ENCODE data around the gene MYO10. TPM values are rescaled to one million over a fixed set of nuclear protein-coding genes. Genes with fewer than 3 reads are reported as not detected.
"Not testable (repeated sequence)": the region's sequence is repeated elsewhere in the genome, so short reads cannot be mapped to it uniquely, and the experiment has no call there.

Gene MYO10
- polyA plus RNA-seq, 10 donors, result 19.9 to 38.1 (median 28.8) TPM

- no peak for DNase-seq
Measured at GRCh38 chr5:16865151-16865550, 70.9 kb downstream of the MYO10 start.

DNA sequence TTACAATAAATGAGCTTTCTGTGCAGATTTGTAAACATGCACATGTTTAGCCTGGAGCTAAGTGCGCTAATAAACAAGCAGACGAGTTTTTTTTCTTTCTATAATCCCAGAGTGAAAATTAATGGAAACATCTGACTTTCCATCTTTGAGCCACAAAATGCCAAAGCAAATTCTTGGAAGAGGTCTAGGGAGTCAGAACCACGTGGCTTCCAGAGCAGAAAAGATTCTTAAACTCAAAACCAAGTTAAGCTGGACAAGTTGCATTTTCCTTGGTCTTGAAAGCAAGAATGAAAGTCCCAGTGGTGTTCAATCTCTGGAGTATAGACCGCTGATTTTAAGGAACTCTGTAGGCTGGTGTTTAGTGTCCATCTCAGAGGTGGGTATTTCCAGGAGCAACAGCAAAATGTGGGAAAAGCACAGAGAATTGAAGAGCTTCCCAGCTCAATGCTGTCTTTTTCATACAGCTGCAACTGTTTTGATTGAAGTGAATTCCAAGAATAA, 71.4 kb downstream of the MYO10 start:
- peak; percentile 51 to 86 (median 53) for DNase-seq

DNA sequence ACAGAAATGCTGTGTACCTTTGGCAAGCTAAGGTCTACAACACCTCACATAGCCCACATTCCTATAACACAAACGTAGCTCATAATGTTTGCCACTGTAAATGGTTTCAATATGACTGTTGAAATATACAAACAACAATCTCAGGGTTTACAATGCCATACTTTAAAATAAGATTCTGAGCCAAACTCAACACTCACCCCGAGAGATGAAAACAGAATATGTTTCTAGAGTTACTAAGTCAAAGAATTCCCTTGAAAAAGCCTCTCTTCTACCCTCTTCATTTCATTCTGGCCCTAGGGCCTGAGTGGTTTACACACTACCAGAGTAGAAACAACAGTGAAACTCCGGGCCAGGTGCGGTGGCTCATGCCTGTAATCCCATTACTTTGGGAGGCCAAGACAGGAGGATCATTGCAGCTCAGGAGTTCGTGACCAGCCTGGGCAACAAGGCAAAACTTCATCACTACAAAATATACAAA, 72.6 kb downstream of the MYO10 start:
- no peak for DNase-seq

- no peak for DNase-seq
Measured at GRCh38 chr5:16862777-16863176, 73.3 kb downstream of the MYO10 start.

- DNase-seq, result no peak
Measured at GRCh38 chr5:16859346-16859745, 76.7 kb downstream of the MYO10 start.

DNA sequence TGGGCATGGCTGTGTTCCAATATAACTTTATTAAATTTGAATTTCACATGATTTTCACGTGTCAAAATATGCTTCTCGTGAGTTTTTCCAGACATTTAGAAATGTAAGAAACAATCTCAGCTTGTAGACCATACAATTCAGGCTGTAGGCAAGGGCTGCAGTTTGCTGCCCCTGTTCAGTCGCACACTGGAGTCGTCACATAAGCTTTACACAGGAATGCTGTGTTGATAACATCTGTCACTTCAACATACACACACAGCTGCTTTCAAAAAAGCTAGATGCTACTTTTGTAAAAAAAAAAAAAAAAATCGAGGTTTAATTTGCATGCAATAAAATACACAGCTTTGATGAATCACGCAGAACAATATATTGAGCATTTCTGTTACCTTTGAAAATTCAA, 77.9 kb downstream of the MYO10 start:
- DNase-seq, result no peak

- no peak for DNase-seq
Measured at GRCh38 chr5:16857635-16858034, 78.5 kb downstream of the MYO10 start.

- no peak for DNase-seq
Measured at GRCh38 chr5:16856531-16856930, 79.6 kb downstream of the MYO10 start.

GRCh38 chr5:16855898-16856297, 80.2 kb downstream of the MYO10 start:
- DNase-seq, result no peak

DNA sequence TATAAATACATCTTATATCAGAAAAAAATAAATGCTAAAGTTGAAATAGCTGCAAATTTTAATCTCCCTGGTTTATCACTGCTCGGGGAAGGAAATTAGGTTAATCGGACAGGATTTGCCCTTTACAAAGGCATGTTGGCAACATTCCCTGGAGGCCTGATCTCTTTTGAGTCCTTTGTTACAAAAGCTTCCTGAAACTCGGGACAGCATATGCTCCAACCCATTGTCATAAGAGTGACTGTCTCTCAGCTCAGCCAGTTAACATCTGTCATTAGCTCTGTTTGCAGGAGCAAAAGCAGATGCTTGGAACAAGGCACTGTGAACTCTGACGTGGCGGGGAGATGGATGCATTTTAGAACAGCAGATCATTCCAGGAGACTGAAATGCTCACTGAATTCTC, 80.6 kb downstream of the MYO10 start:
- peak; percentile 48 to 88 (median 54) for DNase-seq

GRCh38 chr5:16854351-16854750, 81.7 kb downstream of the MYO10 start:
- no peak for DNase-seq

- no peak for DNase-seq
Measured at GRCh38 chr5:16853518-16853917, 82.6 kb downstream of the MYO10 start.

GRCh38 chr5:16852251-16853005, 83.7 kb downstream of the MYO10 start:
- DNase-seq, result no peak

DNA sequence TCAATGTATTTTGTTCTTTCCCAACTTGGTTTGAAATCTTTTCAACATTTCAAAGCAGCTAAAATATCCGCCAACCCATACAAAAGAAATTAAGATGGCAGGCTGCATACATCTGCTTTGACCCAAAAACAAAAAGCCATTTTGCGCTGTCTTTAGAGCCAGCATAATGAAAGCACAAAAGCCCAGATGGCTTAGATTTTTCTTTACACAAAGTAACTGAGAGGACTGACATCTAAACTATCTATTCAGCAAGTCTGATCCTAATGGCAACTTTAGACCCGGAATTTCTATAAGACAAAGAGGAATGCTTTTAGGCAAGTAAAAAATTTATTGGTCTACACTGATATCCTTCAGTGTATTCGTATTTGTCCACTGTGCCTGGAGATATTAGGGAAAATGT, 86.3 kb downstream of the MYO10 start:
- DNase-seq, result no peak

DNA sequence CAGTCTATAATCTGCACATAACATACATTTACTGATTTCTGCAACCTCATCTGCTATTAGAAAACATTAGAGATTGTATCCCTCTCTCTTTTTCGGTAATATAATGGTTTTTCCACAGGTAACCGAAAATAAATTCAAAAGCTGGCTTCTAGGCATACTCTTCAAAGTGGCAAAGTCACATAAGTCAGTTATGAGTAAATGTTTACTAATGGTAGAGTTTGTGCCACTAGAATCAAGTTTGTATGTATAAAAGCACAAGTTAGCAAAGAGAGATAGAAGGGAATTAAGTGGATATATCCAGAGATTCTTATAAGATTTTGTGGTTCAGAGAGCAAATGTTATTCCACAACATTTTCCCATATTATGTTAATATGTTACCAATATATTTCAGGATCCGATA, 86.9 kb downstream of the MYO10 start:
- no peak for DNase-seq

GRCh38 chr5:16844952-16845351, 91.1 kb downstream of the MYO10 start:
- DNase-seq, result no peak

DNA sequence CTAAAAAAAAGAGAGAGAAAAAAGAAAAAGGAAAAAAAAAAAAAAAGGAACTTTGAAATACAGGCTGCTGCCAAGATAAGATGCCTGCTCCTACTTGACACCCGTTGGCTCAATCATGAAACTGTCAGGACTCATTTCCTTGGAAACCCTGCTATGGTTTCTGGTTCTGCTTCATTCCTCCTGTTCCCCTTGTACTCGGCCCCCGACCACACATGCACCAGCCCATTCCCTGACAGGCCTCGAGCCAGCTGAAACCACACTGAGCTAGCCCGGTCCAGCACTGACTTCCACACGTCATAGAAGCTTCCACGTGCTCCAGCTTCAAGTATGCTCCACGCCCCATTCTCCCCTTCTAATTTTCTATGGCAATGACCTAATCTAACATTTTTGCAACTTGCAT, 93.2 kb downstream of the MYO10 start:
- DNase-seq, result no peak

DNA sequence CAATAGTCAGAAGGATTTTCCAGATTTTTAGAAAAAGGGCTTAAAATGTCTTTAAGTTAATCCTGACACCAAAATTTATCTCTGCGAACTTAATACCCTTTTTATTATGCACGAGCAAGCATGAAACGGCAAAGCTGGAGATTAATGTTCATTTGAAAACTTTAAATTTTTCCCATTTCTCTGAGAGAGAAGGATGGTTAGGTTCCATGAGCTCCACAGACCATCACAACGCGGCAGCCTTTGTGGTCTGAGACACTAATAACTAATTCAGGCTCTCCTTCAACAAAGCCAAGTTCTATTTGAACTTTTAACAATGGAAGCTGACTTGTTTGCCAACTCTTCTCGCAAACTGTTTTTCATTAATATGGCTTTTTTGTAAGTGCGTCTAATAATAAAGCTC, 94.7 kb downstream of the MYO10 start:
- DNase-seq, result peak in 1 of 3 donors; percentile 29

DNA sequence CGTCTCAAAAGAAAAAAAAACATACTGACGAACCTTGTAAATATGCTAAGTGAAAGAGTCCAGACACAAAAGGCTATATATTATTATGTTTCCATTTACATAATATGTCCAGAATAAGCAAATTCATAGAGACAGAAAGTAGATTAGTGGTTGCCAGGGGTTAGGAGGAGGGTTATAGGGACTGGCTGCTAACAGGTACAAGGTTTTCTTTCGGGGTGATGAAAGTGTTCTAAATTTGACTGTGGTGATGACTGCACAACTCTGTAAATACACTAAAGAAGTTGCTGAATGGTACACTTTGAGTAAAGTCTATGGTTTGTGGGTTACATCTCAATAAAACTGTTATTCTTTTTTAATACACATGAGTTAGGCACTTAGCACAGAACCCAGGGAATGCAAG, 98.8 kb downstream of the MYO10 start:
- no peak for DNase-seq

DNA sequence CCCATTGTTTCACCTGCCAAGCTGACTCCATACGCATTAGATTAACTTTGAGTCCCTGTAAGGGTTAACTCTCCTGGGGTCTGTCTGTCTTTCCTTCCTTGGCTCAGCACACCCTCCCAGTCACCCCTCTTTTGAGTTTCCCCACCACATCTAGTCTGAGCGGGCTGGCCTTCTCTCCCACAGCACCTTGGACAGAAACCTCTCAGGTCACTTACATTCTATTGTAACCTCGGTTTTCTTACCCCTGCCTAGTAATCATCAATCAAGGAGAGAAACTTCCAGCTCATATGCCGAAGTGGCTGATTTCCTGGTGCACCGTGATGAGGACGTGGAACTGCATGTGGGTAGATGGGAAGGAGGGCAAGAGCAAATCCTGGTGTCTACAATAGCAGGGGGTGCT, 102.1 kb downstream of the MYO10 start:
- DNase-seq, result no peak

DNA sequence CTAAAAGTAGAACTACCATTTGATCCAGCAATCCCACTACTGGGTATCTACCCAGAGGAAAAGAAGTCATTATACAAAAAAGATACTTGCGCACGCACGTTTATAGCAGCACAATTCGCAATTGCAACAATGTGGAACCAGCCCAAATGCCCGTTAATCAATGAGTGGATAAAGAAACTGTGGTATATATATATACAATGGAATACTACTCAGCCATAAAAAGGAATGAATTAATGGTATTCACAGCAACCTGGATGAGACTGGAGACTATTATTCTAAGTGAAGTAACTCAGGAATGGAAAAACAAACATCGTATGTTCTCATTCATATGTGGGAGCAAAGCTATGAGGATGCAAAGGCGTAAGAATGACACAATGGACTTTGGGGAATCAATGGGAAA, 104.8 kb downstream of the MYO10 start:
- not testable (repeated sequence) for DNase-seq

- DNase-seq, result no peak
Measured at GRCh38 chr5:16827755-16828154, 108.3 kb downstream of the MYO10 start.

DNA sequence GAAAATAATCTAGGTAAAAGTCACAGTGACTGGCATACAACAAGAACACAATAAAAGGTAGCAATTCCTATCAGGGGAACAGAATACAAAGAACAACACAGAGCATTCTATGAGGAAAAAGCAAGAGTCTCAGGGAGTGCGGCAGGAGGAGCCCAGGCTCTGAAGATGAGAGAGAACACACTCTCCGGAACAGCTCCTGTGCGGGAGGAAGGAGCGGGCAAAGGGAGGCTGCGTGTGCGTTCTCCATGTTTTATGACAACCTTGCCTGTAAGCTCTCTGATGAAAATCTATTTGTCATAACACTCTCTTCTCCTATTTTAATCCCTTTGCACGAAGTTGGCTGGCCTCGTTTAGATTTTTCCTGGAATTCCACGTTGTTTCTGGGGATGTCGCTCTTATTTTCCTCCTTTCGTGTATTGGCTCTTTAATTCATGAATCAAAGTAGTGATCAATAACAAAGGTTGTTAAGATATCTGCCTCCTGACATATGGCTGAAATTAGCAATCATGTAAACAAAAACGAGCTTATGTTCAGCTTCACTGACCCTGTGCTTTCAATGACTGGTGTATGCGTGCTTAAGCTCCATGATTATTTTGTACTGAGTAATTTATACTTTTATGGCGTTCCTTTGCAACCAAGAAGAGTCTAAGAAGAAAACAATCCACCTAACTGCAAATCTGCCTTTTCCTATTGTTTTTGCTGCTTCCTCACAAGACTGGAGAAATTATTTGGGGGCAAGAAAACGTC, 109.5 kb downstream of the MYO10 start:
- no peak for DNase-seq
